ENCODE results near the gene RUSF1. TPM values are rescaled to one million over a fixed set of nuclear protein-coding genes. Genes with fewer than 3 reads are reported as not detected.

RUSF1 gene
- polyA plus RNA-seq, 1 of the 3 experiments (the other 2 are of a cell fraction): 36.5 TPM

DNA sequence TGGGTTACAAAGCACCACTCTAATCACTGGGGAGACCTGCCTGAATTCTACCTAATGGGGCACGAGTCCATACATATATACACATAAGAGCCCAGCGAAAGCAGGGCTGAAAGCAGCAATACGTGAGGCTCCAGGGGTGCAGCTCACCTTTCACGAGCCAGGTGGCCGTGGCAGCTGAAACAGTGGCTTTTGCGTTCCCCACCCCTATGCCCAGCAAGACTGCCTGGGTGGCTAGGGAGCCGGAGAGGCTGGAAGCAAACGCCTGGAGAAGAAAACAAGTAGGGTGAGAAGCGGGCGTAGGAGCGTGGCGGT is 618 bp downstream of the RUSF1 start:
- H3K27me3 ChIP-seq (ENCODE audit: insufficient read depth): no peaks in the 10 kb centered on the region
- peak overlapping the region; percentile 87 for H3K4me2 ChIP-seq
- no peaks in the 10 kb centered on the region for H3K9me3 ChIP-seq
- no peaks in the 10 kb centered on the region for H4K20me1 ChIP-seq (ENCODE audit: insufficient read depth)
- 2% methylated on average over 11 of the region's 12 CpGs for WGBS (ENCODE audit: low lambda C conversion rate)
- H3K4me1 ChIP-seq (ENCODE audit: control insufficient read depth in 1 of 2, insufficient read depth in 2 of 2, low read depth in 1 of 2, low read length in 1 of 2): peaks cover 0 to 18% of the 10 kb centered on the region in 2 experiments; a peak in 3 of 4 replicates
- peaks cover 7 to 14% of the 10 kb centered on the region in 2 experiments for H3K36me3 ChIP-seq (replicated peaks in 1 of 2; ENCODE audit: control insufficient read depth in 1 of 2, insufficient read depth in 2 of 2, low read length in 1 of 2)
- no peak overlapping the region for H2AFZ ChIP-seq (ENCODE audit: low read depth)
- H3K9ac ChIP-seq: peak overlapping the region; percentile 99
- peak overlapping the region in 1 of 2 experiments; percentile 87; a peak in 3 of 4 replicates for H3K27ac ChIP-seq (ENCODE audit: low read depth in 2 of 2, low read length in 1 of 2)
- CTCF ChIA-PET: interaction anchor here (0.6 to 1.4 kb wide), 5 partner anchors 14 to 360 kb away, joined by 3 read pairs; no protein-coding TSS in a partner anchor
- POLR2A ChIA-PET: interaction anchor here (1.0 to 1.6 kb wide), 9 partner anchors 11 to 206 kb away, joined by 3 to 14 read pairs (median 5); partner anchors contain the start of gene ARMC5
- no peak for DNase-seq
- H3K4me3 ChIP-seq (ENCODE audit: low read depth in 2 of 2, low read length in 1 of 2): peak overlapping the region; percentile 92 to 96
- peaks cover 46% of the 10 kb centered on the region for H3K79me2 ChIP-seq (ENCODE audit: insufficient read depth)
- peaks cover 3% of the 10 kb centered on the region for H3F3A ChIP-seq (replicated peaks; ENCODE audit: insufficient read depth)
- no peaks in the 10 kb centered on the region for H3K9me2 ChIP-seq
- TF ChIP-seq FOXJ3 (CRISPR knock-in tag; IDR thresholded peaks at IDR 0.05): no peak
- TF ChIP-seq EZH2phosphoT487 (IDR thresholded peaks at IDR 0.05; ENCODE audit: borderline replicate concordance, low read depth): no peak
- no peak for TF ChIP-seq MEF2A (IDR thresholded peaks at IDR 0.05; ENCODE audit: borderline replicate concordance, low read depth)
- TF ChIP-seq, protein P1, sequence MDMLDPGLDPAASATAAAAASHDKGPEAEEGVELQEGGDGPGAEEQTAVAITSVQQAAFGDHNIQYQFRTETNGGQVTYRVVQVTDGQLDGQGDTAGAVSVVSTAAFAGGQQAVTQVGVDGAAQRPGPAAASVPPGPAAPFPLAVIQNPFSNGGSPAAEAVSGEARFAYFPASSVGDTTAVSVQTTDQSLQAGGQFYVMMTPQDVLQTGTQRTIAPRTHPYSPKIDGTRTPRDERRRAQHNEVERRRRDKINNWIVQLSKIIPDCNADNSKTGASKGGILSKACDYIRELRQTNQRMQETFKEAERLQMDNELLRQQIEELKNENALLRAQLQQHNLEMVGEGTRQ (IDR thresholded peaks at IDR 0.05; ENCODE audit: borderline replicate concordance, low read depth, low read length): no peak
- TF ChIP-seq, protein P2, sequence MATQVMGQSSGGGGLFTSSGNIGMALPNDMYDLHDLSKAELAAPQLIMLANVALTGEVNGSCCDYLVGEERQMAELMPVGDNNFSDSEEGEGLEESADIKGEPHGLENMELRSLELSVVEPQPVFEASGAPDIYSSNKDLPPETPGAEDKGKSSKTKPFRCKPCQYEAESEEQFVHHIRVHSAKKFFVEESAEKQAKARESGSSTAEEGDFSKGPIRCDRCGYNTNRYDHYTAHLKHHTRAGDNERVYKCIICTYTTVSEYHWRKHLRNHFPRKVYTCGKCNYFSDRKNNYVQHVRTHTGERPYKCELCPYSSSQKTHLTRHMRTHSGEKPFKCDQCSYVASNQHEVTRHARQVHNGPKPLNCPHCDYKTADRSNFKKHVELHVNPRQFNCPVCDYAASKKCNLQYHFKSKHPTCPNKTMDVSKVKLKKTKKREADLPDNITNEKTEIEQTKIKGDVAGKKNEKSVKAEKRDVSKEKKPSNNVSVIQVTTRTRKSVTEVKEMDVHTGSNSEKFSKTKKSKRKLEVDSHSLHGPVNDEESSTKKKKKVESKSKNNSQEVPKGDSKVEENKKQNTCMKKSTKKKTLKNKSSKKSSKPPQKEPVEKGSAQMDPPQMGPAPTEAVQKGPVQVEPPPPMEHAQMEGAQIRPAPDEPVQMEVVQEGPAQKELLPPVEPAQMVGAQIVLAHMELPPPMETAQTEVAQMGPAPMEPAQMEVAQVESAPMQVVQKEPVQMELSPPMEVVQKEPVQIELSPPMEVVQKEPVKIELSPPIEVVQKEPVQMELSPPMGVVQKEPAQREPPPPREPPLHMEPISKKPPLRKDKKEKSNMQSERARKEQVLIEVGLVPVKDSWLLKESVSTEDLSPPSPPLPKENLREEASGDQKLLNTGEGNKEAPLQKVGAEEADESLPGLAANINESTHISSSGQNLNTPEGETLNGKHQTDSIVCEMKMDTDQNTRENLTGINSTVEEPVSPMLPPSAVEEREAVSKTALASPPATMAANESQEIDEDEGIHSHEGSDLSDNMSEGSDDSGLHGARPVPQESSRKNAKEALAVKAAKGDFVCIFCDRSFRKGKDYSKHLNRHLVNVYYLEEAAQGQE (IDR thresholded peaks at IDR 0.05; ENCODE audit: low read depth, low read length): no peak
- TF ChIP-seq, protein P3, sequence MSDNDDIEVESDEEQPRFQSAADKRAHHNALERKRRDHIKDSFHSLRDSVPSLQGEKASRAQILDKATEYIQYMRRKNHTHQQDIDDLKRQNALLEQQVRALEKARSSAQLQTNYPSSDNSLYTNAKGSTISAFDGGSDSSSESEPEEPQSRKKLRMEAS (IDR thresholded peaks at IDR 0.05; ENCODE audit: low read depth): no peak
- TF ChIP-seq NRF1 (IDR thresholded peaks at IDR 0.05; ENCODE audit: low read depth, low read length): no peak
- TF ChIP-seq, protein P4, sequence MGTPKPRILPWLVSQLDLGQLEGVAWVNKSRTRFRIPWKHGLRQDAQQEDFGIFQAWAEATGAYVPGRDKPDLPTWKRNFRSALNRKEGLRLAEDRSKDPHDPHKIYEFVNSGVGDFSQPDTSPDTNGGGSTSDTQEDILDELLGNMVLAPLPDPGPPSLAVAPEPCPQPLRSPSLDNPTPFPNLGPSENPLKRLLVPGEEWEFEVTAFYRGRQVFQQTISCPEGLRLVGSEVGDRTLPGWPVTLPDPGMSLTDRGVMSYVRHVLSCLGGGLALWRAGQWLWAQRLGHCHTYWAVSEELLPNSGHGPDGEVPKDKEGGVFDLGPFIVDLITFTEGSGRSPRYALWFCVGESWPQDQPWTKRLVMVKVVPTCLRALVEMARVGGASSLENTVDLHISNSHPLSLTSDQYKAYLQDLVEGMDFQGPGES (IDR thresholded peaks at IDR 0.05; ENCODE audit: low read depth, low read length): no peak
- TF ChIP-seq ELF1 (IDR thresholded peaks at IDR 0.05): no peak
- no peak for TF ChIP-seq CHD2 (IDR thresholded peaks at IDR 0.05; ENCODE audit: low read length, partially characterized antibody)
- TF ChIP-seq, protein P5, sequence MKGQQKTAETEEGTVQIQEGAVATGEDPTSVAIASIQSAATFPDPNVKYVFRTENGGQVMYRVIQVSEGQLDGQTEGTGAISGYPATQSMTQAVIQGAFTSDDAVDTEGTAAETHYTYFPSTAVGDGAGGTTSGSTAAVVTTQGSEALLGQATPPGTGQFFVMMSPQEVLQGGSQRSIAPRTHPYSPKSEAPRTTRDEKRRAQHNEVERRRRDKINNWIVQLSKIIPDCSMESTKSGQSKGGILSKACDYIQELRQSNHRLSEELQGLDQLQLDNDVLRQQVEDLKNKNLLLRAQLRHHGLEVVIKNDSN (IDR thresholded peaks at IDR 0.05; ENCODE audit: borderline replicate concordance, low read depth): no peak
- TF ChIP-seq SMC3 (IDR thresholded peaks at IDR 0.05; ENCODE audit: low read depth, low read length): no peak
- TF ChIP-seq FOSL2 (IDR thresholded peaks at IDR 0.05; ENCODE audit: borderline replicate concordance, low read depth): no peak
